ENCODE results near the gene ZEB2. TPM values are rescaled to one million over a fixed set of nuclear protein-coding genes. Genes with fewer than 3 reads are reported as not detected.

The ZEB2 gene
- total and polyA plus RNA-seq, 10 of the 15 experiments (the other 5 are each of a cell fraction or from before 2014, with no cell fraction given), result 0.14 to 3.2 (median 0.84) TPM

- Histone ChIP-seq H3K4me2 (ENCODE audit: control insufficient read depth, insufficient read depth) (no peak overlapping the region), H3K27ac (ENCODE audit: control insufficient read depth, insufficient read depth) (no peak overlapping the region), H3K79me2 (ENCODE audit: control insufficient read depth, insufficient read depth, low read length) (no peaks in the 10 kb centered on the region), H3K4me1 (ENCODE audit: control insufficient read depth, insufficient read depth, low read length) (peaks cover 8% of the 10 kb centered on the region; the same call in 1 of the 2 replicates), H3K36me3 (ENCODE audit: control insufficient read depth in 2 of 2, insufficient read depth in 2 of 2, low read length in 1 of 2) (no peaks in the 10 kb centered on the region), H3K4me3 (no peak overlapping the region), H3K9me3 (replicated peaks; ENCODE audit: control insufficient read depth, insufficient read depth, low read length) (no peaks in the 10 kb centered on the region), H3K9ac (ENCODE audit: control insufficient read depth, insufficient read depth, low read length) (no peak overlapping the region), H2AFZ (ENCODE audit: control insufficient read depth, low read depth, low read length) (no peak overlapping the region), H3K27me3 (replicated peaks in 1 of 2; ENCODE audit: control insufficient read depth in 2 of 2, insufficient read depth in 2 of 2, low read length in 1 of 2) (no peaks in the 10 kb centered on the region; a peak in 1 of 4 replicates), H4K20me1 (ENCODE audit: control insufficient read depth, insufficient read depth) (no peaks in the 10 kb centered on the region)
- ChIA-PET POLR2A (no interaction called here), RAD21 (ENCODE audit: unreplicated experiment) (interaction anchor here (1.5 kb wide), 1 partner anchor 12 kb away, joined by 3 read pairs; no protein-coding TSS in a partner anchor), CTCF (interaction anchor here (1.3 kb wide), 1 partner anchor 26 kb away, joined by 4 read pairs; no protein-coding TSS in a partner anchor), SMC1A (ENCODE audit: uncharacterized antibody, unreplicated experiment) (interaction anchor here (0.9 to 1.4 kb wide), 3 partner anchors 12 to 221 kb away, joined by 3 read pairs; no protein-coding TSS in a partner anchor)
- no peak for FAIRE-seq
- TF ChIP-seq ZBTB4 (CRISPR knock-in tag; IDR thresholded peaks at IDR 0.05) (no peak), BMI1 (IDR thresholded peaks at IDR 0.05; ENCODE audit: borderline replicate concordance) (no peak), NR2F1 (conservative IDR thresholded peaks at IDR 0.05) (no peak), KAT2A (conservative IDR thresholded peaks at IDR 0.05; ENCODE audit: control insufficient read depth, low read depth, low read length) (no peak), ATF3 (IDR thresholded peaks at IDR 0.05; ENCODE audit: borderline replicate concordance, extremely low read depth, low read depth, low read length) (no peak), TCF12 (IDR thresholded peaks at IDR 0.05; ENCODE audit: low read depth, low read length) (no peak), MTA2 (IDR thresholded peaks at IDR 0.05; ENCODE audit: low read depth) (no peak), IKZF1 (conservative IDR thresholded peaks at IDR 0.05) (no peak), GABPA (IDR thresholded peaks at IDR 0.05; ENCODE audit: low read depth) (no peak), MYB (IDR thresholded peaks at IDR 0.05; ENCODE audit: borderline replicate concordance, low read depth, low read length) (no peak), EGR1 (IDR thresholded peaks at IDR 0.05; ENCODE audit: borderline replicate concordance in 1 of 2, low read depth in 2 of 2, low read length in 2 of 2) (no peak), HDAC6 (IDR thresholded peaks at IDR 0.05; ENCODE audit: unreplicated experiment) (no peak), SP1 (IDR thresholded peaks at IDR 0.05; ENCODE audit: low read depth, low read length) (no peak), BRCA1 (IDR thresholded peaks at IDR 0.05; ENCODE audit: low read depth, low read length) (no peak), CTCF (IDR thresholded peaks at IDR 0.05 in 2 of 3, conservative IDR thresholded peaks at IDR 0.05 in 1 of 3; ENCODE audit: control insufficient read depth in 2 of 3, extremely low read depth in 1 of 3, insufficient read depth in 1 of 3, low read depth in 3 of 3, low read length in 3 of 3) (no peak), KLF5 (IDR thresholded peaks at IDR 0.05; ENCODE audit: partially characterized antibody) (no peak), YBX1 (IDR thresholded peaks at IDR 0.05) (no peak), CBX5 (IDR thresholded peaks at IDR 0.05; ENCODE audit: low read depth) (no peak), NFIC (IDR thresholded peaks at IDR 0.05; ENCODE audit: low read depth, low read length) (no peak)
- 94% methylated on average over 4 of the region's 4 CpGs for WGBS (ENCODE audit: insufficient coverage, insufficient replicate concordance, low lambda C conversion rate, missing lambda C conversion rate)
- BruUV-seq (replicated peaks), result no TSS peak
- in situ Hi-C loops (cut with MboI), result no loop called here
- DNase-seq (ENCODE audit: low read depth, low spot score), result no peak
- intact Hi-C loops (cut with micrococcal nuclease; ENCODE audit: unreplicated experiment), result loop anchor here (2.0 kb wide), 2 partner anchors 25 to 59 kb away; no protein-coding TSS in a partner anchor
- no peak for ATAC-seq
Observed at GRCh38 chr2:144383571-144384100, 136.3 kb downstream of the ZEB2 start.

All from GM12878 (cell line).